Psoas muscle (tissue), 8 donors: ENCODE data around the gene TMEM184B. TPM values are rescaled to one million over a fixed set of nuclear protein-coding genes. Genes with fewer than 3 reads are reported as not detected.
A peak's percentile ranks its signal among the peaks of the same experiment; 100 is the strongest.
"Not testable (repeated sequence)": the region's sequence is repeated elsewhere in the genome, so short reads cannot be mapped to it uniquely, and the experiment has no call there.

ENCODE experiments used
- ATAC-seq, 4 donors: fragments of 200-7000 bp; cut with Tn5 transposase; one replicate each; pipeline ENCODE4 v1.9.1; 2020; ENCODE audit warnings: moderate library complexity in 3 of 4, mild to moderate bottlenecking in 2 of 4
- DNase-seq, 2 donors: peaks; one replicate each; pipeline ENCODE4 v3.0.0-alpha.2; 2020
- H3K27ac ChIP-seq: fragments of 200-600 bp; one replicate; pipeline ENCODE4 v1.8.0; 2022
- H3K27me3 ChIP-seq, 3 donors: fragments of 200-600 bp in 1 of 3; one replicate each; pipeline versions ENCODE4 v1.6.1 to v1.8.0; 2013 to 2022; ENCODE audit warnings: low read length in 2 of 3, mild to moderate bottlenecking in 2 of 3, moderate library complexity in 1 of 3; ENCODE audit not compliant: insufficient read depth in 3 of 3
- H3K36me3 ChIP-seq, 2 donors: fragments of 200-600 bp in 1 of 2; one replicate each; pipeline versions ENCODE4 v1.6.1 to v1.8.0; 2013 to 2022; ENCODE audit warnings: low read depth in 1 of 2, mild to moderate bottlenecking in 1 of 2, moderate library complexity in 1 of 2; ENCODE audit not compliant: insufficient read depth in 1 of 2
- H3K4me1 ChIP-seq: fragments of 200-600 bp; one replicate; pipeline ENCODE4 v1.8.0; 2022
- H3K4me3 ChIP-seq: fragments of 200-600 bp; one replicate; pipeline ENCODE4 v1.8.0; 2022; ENCODE audit warnings: mild to moderate bottlenecking
- H3K9me3 ChIP-seq: fragments of 200-600 bp; one replicate; pipeline ENCODE4 v1.8.0; 2022
- CTCF ChIP-seq: fragments of 200-600 bp; IDR thresholded peaks from one replicate; pipeline ENCODE4 v1.8.0; 2022; ENCODE audit warnings: antibody characterized with exemption
- WGBS, 3 donors: extraction: QIAGEN DNeasy Blood & Tissue Kit; methylation state at CpG; one replicate each; pipeline versions ENCODE4 v1.1.6 to v1.1.7; 2013; 5-methylcytosine and 5-hydroxymethylcytosine counted together
- intact Hi-C, 2 donors: fragments of 100-400 bp; cut with DNase I; formaldehyde crosslinking; loops; one replicate each; pipeline versions ENCODE4 v1.11.0 to v1.14.2; 2022
- polyA plus RNA-seq, 3 donors: library from polyadenylated mRNA; stranded (reverse); fragments of 200-250 nt; gene quantifications; one replicate each; pipeline ENCODE4 v1.2.3, GENCODE V29; 2013
- total RNA-seq, 4 donors: library from RNA; stranded (reverse); fragmentation: NEBNext Ultra II Directional in 2 of 4; extraction: Animal tissue kit (Norgen Biotek cat#: 25700) in 2 of 4; gene quantifications; one replicate each; pipeline versions ENCODE4 v1.2.1 to v1.2.4, GENCODE V29; 2021 to 2023
- donor health status: healthy with polysubstance abuse.
- donor health status: DM: no; HTN: no; CAD: no; lungs with moderate emphysema.
- donor health status: Bipolar disorder and iron deficiency.
- donor health status: healthy.
- donor health status: DM: yes; HTN: yes; CAD: no.
- donor health status: DM: no; HTN: no; CAD: no.
- donor health status: DM: no; HTN: no; CAD: no.
- donor health status: DM: yes; HTN: yes; CAD: no.

TMEM184B gene
- total and polyA plus RNA-seq, 7 donors, result 13.6 to 40.3 (median 26.4) TPM

DNA sequence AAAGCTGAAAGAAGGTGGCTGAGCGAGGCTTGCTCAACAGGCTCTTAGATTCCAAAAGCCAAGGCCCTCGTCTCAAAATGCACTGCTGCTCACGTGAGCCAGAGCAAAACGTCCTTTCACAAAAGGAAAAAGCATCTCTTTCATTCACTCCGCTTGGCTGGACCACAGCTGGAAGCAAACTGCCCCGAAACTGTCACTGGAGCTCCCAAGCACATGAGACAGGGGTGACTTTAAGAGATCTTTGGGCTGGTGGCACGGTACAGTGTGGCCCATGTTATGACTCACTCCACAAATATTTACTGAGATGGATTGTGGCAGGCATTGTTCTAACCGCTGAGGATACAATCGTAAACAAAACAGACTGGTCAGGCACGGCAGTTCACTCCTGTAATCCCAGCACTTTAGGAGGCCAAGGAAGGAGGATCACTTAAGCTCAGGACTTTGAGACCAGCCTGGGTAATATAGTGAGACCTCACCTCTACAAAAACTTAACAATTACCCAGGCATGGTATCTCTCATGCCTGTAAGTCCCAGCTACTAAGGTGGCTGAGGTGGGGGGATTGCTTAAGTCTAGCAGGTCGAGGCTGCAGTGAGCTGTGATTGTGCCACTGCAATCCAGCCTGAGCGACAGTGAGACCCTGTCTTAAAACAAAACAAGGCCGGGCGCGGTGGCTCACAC is 94.7 kb downstream of the TMEM184B start:
- H3K4me3 ChIP-seq, result no peak overlapping the region
- peak; percentile 34 to 53 (median 48) for ATAC-seq
- H3K27ac ChIP-seq, result peak overlapping the region; percentile 99
- WGBS, 3 donors, result 41 to 43% (median 42%) methylated on average over 14 to 15 of the region's 15 CpGs
- H3K27me3 ChIP-seq, result no peaks in the 10 kb centered on the region
- H3K9me3 ChIP-seq, result no peaks in the 10 kb centered on the region
- no peak for TF ChIP-seq CTCF
- DNase-seq, result peak; percentile 54 to 82
- intact Hi-C loops, result loop anchor here in 1 of 2 donors (2.0 kb wide), 1 partner anchor 25 kb away; no protein-coding TSS in a partner anchor
- H3K36me3 ChIP-seq, result no peaks in the 10 kb centered on the region
- H3K4me1 ChIP-seq, result peaks cover 71% of the 10 kb centered on the region

- H3K27me3 ChIP-seq, H3K36me3 ChIP-seq, H3K9me3 ChIP-seq, ATAC-seq, H3K4me3 ChIP-seq, DNase-seq: not testable (repeated sequence)
- WGBS, 3 donors, result 68 to 79% (median 71%) methylated on average over 9 of the region's 9 CpGs
- Histone ChIP-seq H3K27ac (peak overlapping the region; percentile 99), H3K4me1 (peaks cover 76% of the 10 kb centered on the region)
- intact Hi-C loops, result loop anchor here in 1 of 2 donors (2.0 kb wide), 1 partner anchor 25 kb away; no protein-coding TSS in a partner anchor
These were observed 95.3 kb downstream of the TMEM184B start for GRCh38 chr22:38177571-38177925.

DNA sequence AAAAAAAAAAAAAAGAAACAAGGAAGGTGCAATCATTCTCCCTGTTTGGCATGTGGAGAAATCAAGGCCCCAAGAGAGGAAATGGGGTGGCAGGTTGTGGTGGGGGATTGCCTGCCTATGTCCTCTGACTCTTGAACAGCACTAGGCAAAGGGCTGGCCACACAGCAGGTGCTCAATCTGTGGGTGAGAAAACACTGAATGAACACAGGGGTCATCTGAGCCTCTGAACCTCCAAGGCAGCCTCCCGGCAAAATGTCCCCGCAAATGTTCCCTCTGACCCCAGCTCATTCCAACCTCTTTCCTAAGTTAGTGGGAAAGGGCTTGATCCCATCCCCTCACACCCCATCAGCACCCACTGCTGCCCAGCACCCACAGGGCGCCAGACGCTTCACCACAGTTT is 95.8 kb downstream of the TMEM184B start:
- 81 to 93% (median 88%) methylated on average over 4 of the region's 4 CpGs for WGBS, 3 donors
- Histone ChIP-seq H3K27me3 (no peaks in the 10 kb centered on the region), H3K4me1 (peaks cover 77% of the 10 kb centered on the region), H3K4me3 (no peak overlapping the region), H3K36me3 (no peaks in the 10 kb centered on the region), H3K27ac (peak overlapping the region; percentile 99), H3K9me3 (no peaks in the 10 kb centered on the region)
- TF ChIP-seq CTCF, result no peak
- no peak for DNase-seq
- no peak for ATAC-seq
- intact Hi-C loops, result loop anchor here in 1 of 2 donors (2.0 kb wide), 1 partner anchor 26 kb away; no protein-coding TSS in a partner anchor

DNA sequence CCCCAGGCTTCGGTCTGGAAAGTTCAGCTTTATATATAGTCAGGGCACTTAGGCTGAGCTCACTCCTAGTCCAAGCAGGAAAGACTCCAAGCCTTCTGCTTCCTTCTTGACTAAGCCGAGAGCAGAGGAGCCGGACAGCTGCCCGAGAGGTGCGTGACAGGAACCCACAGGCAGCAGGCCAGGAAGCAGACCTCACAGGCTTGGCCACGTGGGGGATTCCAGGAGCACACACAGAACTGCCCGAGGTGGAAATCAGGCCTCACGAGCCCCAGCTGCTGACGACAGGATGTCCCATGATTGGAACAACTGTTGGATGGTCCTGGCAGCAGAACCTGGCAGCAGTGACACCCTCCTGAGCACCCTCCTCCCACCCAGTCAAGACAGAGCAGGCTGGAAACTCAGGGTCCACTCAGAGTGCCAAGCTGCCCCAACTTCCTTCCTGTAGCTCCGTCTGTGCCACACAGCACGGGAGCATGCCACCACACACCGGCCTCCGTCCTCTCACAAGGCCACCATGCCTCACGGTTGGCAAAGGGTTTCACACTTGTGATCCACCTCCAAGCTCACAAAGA is 96.6 kb downstream of the TMEM184B start:
- peak; percentile 90 to 97 for DNase-seq
- H3K27me3 ChIP-seq, result no peaks in the 10 kb centered on the region
- H3K9me3 ChIP-seq, result no peaks in the 10 kb centered on the region
- no peak overlapping the region for H3K4me3 ChIP-seq
- no peaks in the 10 kb centered on the region for H3K36me3 ChIP-seq
- peaks cover 80% of the 10 kb centered on the region for H3K4me1 ChIP-seq
- 11 to 25% (median 11%) methylated on average over 14 of the region's 14 CpGs for WGBS, 3 donors
- peak; percentile 75 to 82 (median 76) for ATAC-seq
- H3K27ac ChIP-seq, result peak overlapping the region; percentile 99
- no peak for TF ChIP-seq CTCF
- intact Hi-C loops, result loop anchor here in 1 of 2 donors (2.0 kb wide), 1 partner anchor 27 kb away; no protein-coding TSS in a partner anchor
